ENCODE measurements around the gene TMPRSS5.

DNA sequence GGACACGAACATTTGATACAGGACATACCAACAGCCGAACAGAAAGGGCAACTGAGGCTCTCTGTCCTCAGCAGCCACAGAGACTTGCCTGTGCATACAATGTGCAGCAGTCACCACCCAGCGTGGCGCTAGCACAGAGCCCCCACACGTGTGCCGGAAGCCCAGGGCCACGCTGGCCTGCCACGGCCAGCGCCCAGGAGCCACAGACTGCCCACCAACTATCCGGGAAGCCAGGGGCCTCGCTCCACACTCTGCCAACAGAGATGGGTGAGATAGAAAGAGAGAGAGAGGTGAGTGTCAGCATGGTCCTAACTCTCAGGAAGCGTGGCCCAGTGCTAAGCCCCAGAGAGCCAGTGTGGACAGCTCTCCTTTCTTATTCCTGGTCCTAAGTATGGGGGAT is 11.7 kb downstream of the TMPRSS5 start:
- TF ChIP-seq, protein P1, sequence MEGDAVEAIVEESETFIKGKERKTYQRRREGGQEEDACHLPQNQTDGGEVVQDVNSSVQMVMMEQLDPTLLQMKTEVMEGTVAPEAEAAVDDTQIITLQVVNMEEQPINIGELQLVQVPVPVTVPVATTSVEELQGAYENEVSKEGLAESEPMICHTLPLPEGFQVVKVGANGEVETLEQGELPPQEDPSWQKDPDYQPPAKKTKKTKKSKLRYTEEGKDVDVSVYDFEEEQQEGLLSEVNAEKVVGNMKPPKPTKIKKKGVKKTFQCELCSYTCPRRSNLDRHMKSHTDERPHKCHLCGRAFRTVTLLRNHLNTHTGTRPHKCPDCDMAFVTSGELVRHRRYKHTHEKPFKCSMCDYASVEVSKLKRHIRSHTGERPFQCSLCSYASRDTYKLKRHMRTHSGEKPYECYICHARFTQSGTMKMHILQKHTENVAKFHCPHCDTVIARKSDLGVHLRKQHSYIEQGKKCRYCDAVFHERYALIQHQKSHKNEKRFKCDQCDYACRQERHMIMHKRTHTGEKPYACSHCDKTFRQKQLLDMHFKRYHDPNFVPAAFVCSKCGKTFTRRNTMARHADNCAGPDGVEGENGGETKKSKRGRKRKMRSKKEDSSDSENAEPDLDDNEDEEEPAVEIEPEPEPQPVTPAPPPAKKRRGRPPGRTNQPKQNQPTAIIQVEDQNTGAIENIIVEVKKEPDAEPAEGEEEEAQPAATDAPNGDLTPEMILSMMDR (IDR thresholded peaks at IDR 0.05): no peak
- TF ChIP-seq POLR2A (IDR thresholded peaks at IDR 0.05): no peak
